Panc1 (cell line): ENCODE results near the gene SPECC1L. TPM values are rescaled to one million over a fixed set of nuclear protein-coding genes. Genes with fewer than 3 reads are reported as not detected.

ENCODE experiments used
- ATAC-seq: fragments of 200-7000 bp; cut with Tn5 transposase; 2 replicates; pipeline ENCODE4 v1.9.1; 2020; ENCODE audit warnings: mild to moderate bottlenecking, moderate library complexity
- BruUV-seq: library from RNA; stranded (reverse); fragments of 400-500 nt; replicated peaks from 2 replicates; lab custom pipeline; 2021; lab: Mats Ljungman, UMichigan
- CTCF ChIA-PET: fragments of 300-600 bp; sonication (Branson Sonifier 250); formaldehyde crosslinking; loops from one replicate; lab custom pipeline; 2022; ENCODE audit warnings: antibody characterized with exemption; lab: Charles Lee
- POLR2A ChIA-PET: fragments of 300-600 bp; sonication (Branson Sonifier 250); formaldehyde crosslinking; loops from one replicate; lab custom pipeline; 2022; ENCODE audit warnings: antibody characterized with exemption; lab: Charles Lee
- DNase-seq: peaks from one replicate; pipeline ENCODE4 v3.0.0-alpha.2; 2010; ENCODE audit warnings: low read depth, low spot score
- H3K27ac ChIP-seq: 2 replicates; pipeline ENCODE4 v1.5.1; 2011; ENCODE audit warnings: mild to moderate bottlenecking, low read length, inconsistent platforms
- H3K27me3 ChIP-seq: fragments of 200-500 bp; sonication (Bioruptor generic); 2 replicates; pipeline ENCODE4 v1.6.0; 2014; ENCODE audit warnings: low read length, inconsistent platforms; ENCODE audit not compliant: control insufficient read depth, insufficient read depth
- H3K36me3 ChIP-seq: fragments of 200-500 bp; sonication (Bioruptor generic); 2 replicates; pipeline ENCODE4 v1.5.1; 2014; ENCODE audit warnings: inconsistent platforms, mild to moderate bottlenecking, low read length, moderate library complexity; ENCODE audit not compliant: control insufficient read depth, insufficient read depth
- H3K4me1 ChIP-seq: 2 replicates; pipeline ENCODE4 v1.5.1; 2011; ENCODE audit warnings: inconsistent platforms, mild to moderate bottlenecking, low read length, moderate library complexity; ENCODE audit not compliant: control insufficient read depth, insufficient read depth
- H3K4me3 ChIP-seq, 2 experiments: 2 replicates each; pipeline ENCODE4 v1.5.1; 2011 to 2012; ENCODE audit warnings: low read depth in 2 of 2, low read length in 2 of 2, mild to moderate bottlenecking in 2 of 2, inconsistent platforms in 1 of 2, moderate library complexity in 1 of 2
- H3K9me3 ChIP-seq: fragments of 200-500 bp; sonication (Bioruptor generic); 2 replicates; pipeline ENCODE4 v1.5.1; 2014; ENCODE audit warnings: low read depth, mild to moderate bottlenecking, inconsistent platforms, low read length, moderate library complexity; ENCODE audit not compliant: control insufficient read depth, insufficient read depth
- POLR2AphosphoS5 ChIP-seq: IDR thresholded peaks from 2 replicates; pipeline ENCODE4 v1.6.1; 2012; ENCODE audit warnings: mild to moderate bottlenecking, low read depth, low read length, moderate library complexity
- SIN3A ChIP-seq: IDR thresholded peaks from 2 replicates; pipeline ENCODE4 v1.6.1; 2012; ENCODE audit warnings: low read depth, mild to moderate bottlenecking, low read length, moderate library complexity, borderline replicate concordance; ENCODE audit not compliant: insufficient read depth
- TCF7L2 ChIP-seq: IDR thresholded peaks from 2 replicates; pipeline ENCODE4 v1.6.1; 2011; ENCODE audit warnings: mild to moderate bottlenecking, low read depth, low read length, inconsistent platforms
- in situ Hi-C: cut with HindIII; loops from 2 replicates; pipeline ENCODE4 v1.10.0; 2016; ENCODE audit warnings: low sequenced_read_pairs, low pct_unique_long_range_greater_than_20kb
- intact Hi-C: fragments of 100-400 bp; cut with micrococcal nuclease; formaldehyde crosslinking; loops from one replicate; pipeline ENCODE4 v1.10.0; 2022; ENCODE audit not compliant: unreplicated experiment
- total RNA-seq: library from RNA; stranded (reverse); gene quantifications from one replicate; pipeline ENCODE4 v1.2.1, GENCODE V29; 2021; ENCODE audit not compliant: unreplicated experiment
- TF ChIP-seq, protein P1 (sequence below), 2 experiments: IDR thresholded peaks; 2 replicates each; pipeline ENCODE4 v1.6.1; 2011 to 2012; ENCODE audit warnings: low read depth in 2 of 2, control low read depth in 1 of 2, low read length in 1 of 2, mild to moderate bottlenecking in 1 of 2, moderate library complexity in 1 of 2; ENCODE audit not compliant: insufficient read depth in 1 of 2
- TF ChIP-seq, protein P2 (sequence below): fragments of 450-650 bp; IDR thresholded peaks from 2 replicates; pipeline ENCODE4 v1.5.1; 2017; ENCODE audit warnings: mild to moderate bottlenecking

SPECC1L gene
- total RNA-seq, 1 experiment from 2014 or later: 43.3 TPM

DNA sequence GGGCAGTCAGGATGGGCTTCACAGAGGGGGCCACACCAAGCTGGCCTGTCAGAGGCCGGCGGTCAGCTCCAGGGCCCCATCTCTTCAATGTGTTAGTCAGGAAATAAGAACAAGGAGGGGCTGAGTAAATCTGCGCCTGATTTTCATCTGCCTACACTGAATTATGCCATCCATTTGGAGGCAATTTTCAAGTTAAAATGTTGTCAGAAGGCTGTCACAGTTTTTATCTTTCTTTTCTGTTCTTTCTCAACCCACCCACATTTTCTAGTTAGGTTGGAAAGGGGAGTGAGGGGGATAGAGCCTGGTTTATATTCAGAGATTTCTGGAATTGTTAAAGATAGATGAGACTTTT lies 175.6 kb downstream of the SPECC1L start:
- no peaks in the 10 kb centered on the region for H3K27me3 ChIP-seq
- ATAC-seq (no peak), DNase-seq (no peak)
- in situ Hi-C loops (no loop called here), intact Hi-C loops (no loop called here)
- no peaks in the 10 kb centered on the region for H3K9me3 ChIP-seq
- H3K4me1 ChIP-seq: no peaks in the 10 kb centered on the region
- no peak for TF ChIP-seq POLR2AphosphoS5
- TF ChIP-seq, protein P1, sequence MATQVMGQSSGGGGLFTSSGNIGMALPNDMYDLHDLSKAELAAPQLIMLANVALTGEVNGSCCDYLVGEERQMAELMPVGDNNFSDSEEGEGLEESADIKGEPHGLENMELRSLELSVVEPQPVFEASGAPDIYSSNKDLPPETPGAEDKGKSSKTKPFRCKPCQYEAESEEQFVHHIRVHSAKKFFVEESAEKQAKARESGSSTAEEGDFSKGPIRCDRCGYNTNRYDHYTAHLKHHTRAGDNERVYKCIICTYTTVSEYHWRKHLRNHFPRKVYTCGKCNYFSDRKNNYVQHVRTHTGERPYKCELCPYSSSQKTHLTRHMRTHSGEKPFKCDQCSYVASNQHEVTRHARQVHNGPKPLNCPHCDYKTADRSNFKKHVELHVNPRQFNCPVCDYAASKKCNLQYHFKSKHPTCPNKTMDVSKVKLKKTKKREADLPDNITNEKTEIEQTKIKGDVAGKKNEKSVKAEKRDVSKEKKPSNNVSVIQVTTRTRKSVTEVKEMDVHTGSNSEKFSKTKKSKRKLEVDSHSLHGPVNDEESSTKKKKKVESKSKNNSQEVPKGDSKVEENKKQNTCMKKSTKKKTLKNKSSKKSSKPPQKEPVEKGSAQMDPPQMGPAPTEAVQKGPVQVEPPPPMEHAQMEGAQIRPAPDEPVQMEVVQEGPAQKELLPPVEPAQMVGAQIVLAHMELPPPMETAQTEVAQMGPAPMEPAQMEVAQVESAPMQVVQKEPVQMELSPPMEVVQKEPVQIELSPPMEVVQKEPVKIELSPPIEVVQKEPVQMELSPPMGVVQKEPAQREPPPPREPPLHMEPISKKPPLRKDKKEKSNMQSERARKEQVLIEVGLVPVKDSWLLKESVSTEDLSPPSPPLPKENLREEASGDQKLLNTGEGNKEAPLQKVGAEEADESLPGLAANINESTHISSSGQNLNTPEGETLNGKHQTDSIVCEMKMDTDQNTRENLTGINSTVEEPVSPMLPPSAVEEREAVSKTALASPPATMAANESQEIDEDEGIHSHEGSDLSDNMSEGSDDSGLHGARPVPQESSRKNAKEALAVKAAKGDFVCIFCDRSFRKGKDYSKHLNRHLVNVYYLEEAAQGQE (IDR thresholded peaks at IDR 0.05; ENCODE audit: insufficient read depth in 1 of 2, low read depth in 2 of 2, low read length in 1 of 2): no peak
- no peak for TF ChIP-seq SIN3A
- no peak for TF ChIP-seq TCF7L2
- TF ChIP-seq, protein P2, sequence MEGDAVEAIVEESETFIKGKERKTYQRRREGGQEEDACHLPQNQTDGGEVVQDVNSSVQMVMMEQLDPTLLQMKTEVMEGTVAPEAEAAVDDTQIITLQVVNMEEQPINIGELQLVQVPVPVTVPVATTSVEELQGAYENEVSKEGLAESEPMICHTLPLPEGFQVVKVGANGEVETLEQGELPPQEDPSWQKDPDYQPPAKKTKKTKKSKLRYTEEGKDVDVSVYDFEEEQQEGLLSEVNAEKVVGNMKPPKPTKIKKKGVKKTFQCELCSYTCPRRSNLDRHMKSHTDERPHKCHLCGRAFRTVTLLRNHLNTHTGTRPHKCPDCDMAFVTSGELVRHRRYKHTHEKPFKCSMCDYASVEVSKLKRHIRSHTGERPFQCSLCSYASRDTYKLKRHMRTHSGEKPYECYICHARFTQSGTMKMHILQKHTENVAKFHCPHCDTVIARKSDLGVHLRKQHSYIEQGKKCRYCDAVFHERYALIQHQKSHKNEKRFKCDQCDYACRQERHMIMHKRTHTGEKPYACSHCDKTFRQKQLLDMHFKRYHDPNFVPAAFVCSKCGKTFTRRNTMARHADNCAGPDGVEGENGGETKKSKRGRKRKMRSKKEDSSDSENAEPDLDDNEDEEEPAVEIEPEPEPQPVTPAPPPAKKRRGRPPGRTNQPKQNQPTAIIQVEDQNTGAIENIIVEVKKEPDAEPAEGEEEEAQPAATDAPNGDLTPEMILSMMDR: no peak
- BruUV-seq: no TSS peak
- H3K4me3 ChIP-seq: no peak overlapping the region
- H3K36me3 ChIP-seq: no peaks in the 10 kb centered on the region
- POLR2A ChIA-PET: no interaction called here
- no peak overlapping the region for H3K27ac ChIP-seq
- CTCF ChIA-PET: no interaction called here

DNA sequence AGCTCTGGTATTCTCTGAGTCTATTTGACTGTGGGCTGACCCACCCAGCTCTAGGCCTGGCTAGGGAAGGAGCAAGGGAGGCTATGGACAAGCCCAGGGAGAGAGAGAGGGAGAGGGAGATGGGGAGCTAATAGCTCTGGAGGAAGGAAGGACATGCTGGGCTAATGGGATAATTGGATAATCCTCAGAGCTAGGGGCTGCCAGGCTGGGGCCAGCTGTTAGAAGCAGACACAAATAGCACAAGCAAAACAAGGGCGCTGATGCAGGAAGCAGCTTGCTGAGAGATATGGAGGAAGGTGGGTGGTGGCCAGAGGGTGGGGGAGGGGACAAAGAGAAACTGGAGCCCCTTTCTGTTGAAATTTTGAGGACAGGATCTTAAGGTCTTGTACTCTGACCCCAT lies 180.0 kb downstream of the SPECC1L start:
- ChIA-PET POLR2A (no interaction called here), CTCF (no interaction called here)

More for the DNA sequence above, 180.0 kb downstream of the SPECC1L start:
- no peaks in the 10 kb centered on the region for H3K27me3 ChIP-seq
- H3K36me3 ChIP-seq: no peaks in the 10 kb centered on the region
- H3K4me1 ChIP-seq: no peaks in the 10 kb centered on the region
- DNase-seq (no peak), ATAC-seq (no peak)
- H3K27ac ChIP-seq: no peak overlapping the region
- H3K9me3 ChIP-seq: no peaks in the 10 kb centered on the region
- intact Hi-C loops: no loop called here
- in situ Hi-C loops: no loop called here
- no TSS peak for BruUV-seq
- H3K4me3 ChIP-seq: no peak overlapping the region
- TF ChIP-seq SIN3A (no peak), TCF7L2 (no peak), POLR2AphosphoS5 (no peak)
- TF ChIP-seq, protein P2: no peak
- TF ChIP-seq, protein P1 (IDR thresholded peaks at IDR 0.05; ENCODE audit: insufficient read depth in 1 of 2, low read depth in 2 of 2, low read length in 1 of 2): no peak
